WI38 (cell line): Measurements from ENCODE around the gene RCSD1.

ENCODE experiments used
- H3K4me3 ChIP-seq: 2 replicates; pipeline ENCODE4 v1.5.1; 2011; ENCODE audit warnings: low read depth, mild to moderate bottlenecking, control low read depth, low read length
- TF ChIP-seq, protein P1 (sequence below): IDR thresholded peaks from 2 replicates; pipeline ENCODE4 v1.5.1; 2012; ENCODE audit warnings: low read depth, mild to moderate bottlenecking, control low read depth, low read length

The RCSD1 gene

DNA sequence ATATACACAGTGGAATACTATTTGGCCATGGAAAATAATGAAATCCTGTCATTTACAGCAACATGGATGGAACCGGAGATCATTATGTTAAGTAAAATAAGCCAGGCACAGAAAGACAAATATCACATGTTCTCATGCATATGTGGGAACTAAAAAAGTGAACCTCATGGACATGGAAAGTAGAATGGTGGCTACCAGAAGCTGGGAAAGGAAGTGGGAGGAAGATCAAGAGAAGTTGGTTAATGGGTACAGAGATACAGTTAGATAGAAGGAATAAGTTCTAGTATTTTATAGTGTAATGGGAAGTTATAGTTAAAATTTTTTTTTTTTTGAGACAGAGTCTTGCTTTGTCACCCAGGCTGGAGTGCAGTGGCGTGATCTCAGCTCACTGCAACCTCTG lies 41.7 kb upstream of the RCSD1 start:
- H3K4me3 ChIP-seq, result no peak overlapping the region
- TF ChIP-seq, protein P1, sequence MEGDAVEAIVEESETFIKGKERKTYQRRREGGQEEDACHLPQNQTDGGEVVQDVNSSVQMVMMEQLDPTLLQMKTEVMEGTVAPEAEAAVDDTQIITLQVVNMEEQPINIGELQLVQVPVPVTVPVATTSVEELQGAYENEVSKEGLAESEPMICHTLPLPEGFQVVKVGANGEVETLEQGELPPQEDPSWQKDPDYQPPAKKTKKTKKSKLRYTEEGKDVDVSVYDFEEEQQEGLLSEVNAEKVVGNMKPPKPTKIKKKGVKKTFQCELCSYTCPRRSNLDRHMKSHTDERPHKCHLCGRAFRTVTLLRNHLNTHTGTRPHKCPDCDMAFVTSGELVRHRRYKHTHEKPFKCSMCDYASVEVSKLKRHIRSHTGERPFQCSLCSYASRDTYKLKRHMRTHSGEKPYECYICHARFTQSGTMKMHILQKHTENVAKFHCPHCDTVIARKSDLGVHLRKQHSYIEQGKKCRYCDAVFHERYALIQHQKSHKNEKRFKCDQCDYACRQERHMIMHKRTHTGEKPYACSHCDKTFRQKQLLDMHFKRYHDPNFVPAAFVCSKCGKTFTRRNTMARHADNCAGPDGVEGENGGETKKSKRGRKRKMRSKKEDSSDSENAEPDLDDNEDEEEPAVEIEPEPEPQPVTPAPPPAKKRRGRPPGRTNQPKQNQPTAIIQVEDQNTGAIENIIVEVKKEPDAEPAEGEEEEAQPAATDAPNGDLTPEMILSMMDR, result no peak

DNA sequence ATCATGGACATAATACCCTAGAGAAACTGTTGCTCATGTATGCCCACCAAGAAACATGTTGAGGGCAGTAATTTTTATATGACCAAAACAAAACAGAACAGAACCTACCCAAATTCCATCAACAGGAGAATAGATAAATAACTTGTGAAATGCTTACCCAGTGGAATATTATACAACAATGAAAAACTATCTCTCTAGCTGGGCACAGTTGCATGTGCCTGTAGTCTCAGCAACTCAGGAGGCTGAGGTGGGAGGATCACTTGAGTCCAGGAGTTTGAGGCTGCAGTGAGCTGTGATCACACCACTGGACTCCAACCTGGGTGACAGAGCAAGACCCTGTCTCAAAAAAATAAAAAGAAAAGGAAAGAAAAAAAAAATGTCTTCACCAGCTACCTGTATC lies 37.6 kb upstream of the RCSD1 start:
- TF ChIP-seq, protein P1, result no peak
- no peak overlapping the region for H3K4me3 ChIP-seq

DNA sequence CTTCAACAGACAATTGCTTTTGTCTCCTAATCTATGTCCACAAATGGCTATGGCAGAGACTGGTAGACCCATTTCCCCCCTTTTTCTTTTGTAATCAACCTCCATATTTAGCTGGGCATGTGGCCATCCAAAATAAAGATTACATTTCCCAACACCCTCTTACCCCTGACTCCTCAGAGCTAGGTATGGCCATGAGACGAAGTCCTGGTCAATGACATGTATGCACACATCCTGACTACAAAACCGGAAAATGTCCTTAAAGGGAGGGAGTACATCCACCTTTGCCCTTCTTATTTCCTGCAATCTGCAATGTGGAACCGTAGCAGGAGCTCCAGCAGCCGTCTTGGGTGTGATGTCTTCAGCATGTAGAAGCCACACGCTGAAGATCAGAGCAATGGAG lies 36.2 kb upstream of the RCSD1 start:
- TF ChIP-seq, protein P1, result no peak
- no peak overlapping the region for H3K4me3 ChIP-seq

DNA sequence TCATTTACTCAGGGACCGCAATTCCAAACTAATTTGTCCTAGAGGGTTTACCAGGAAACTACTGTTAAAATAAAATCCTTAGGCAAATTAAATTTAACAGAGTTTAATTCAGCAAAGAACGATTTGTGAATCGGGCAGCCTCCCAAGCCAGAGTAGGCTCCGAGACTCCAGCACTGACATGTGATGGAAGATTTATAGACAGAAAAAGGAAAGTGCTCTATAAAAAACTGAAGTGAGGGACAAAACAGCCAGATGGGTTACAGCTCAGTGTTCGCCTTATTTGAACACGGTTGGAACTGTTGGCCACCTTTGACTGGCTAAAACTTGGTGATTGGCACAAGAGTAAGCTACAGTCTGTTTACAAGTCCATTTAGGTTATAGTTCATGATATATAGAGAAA lies 35.2 kb upstream of the RCSD1 start:
- TF ChIP-seq, protein P1, result no peak
- no peak overlapping the region for H3K4me3 ChIP-seq

DNA sequence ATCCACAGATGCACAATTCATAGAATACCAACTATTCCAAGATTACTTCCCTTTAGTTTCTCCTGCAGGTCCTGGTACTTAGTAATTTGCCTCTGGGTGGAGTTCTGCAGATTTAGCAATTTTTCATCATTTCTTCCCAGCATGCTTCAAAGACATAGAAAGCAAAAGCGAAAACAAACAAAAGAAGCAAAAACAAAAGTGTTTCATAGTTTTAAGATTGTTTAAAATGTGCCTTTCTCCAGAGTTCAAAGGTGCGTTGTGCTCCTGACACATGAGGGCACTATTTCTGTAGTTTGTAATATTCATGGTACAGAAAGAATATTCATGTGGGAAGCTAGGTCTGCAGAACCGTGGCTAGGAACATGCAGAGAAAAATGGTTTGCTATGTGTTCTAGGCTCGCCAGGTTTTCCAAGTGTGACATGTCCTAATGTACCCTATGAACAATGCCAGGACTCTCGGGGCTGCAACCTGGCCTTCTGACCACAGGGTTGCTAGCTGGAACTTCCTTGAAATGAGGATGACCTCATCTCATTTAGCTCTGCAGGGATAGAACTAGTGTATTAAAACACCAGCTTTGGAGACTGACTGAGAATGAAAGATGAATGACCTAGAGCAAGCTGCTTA lies 30.0 kb upstream of the RCSD1 start:
- H3K4me3 ChIP-seq, result no peak overlapping the region
- TF ChIP-seq, protein P1, result no peak

DNA sequence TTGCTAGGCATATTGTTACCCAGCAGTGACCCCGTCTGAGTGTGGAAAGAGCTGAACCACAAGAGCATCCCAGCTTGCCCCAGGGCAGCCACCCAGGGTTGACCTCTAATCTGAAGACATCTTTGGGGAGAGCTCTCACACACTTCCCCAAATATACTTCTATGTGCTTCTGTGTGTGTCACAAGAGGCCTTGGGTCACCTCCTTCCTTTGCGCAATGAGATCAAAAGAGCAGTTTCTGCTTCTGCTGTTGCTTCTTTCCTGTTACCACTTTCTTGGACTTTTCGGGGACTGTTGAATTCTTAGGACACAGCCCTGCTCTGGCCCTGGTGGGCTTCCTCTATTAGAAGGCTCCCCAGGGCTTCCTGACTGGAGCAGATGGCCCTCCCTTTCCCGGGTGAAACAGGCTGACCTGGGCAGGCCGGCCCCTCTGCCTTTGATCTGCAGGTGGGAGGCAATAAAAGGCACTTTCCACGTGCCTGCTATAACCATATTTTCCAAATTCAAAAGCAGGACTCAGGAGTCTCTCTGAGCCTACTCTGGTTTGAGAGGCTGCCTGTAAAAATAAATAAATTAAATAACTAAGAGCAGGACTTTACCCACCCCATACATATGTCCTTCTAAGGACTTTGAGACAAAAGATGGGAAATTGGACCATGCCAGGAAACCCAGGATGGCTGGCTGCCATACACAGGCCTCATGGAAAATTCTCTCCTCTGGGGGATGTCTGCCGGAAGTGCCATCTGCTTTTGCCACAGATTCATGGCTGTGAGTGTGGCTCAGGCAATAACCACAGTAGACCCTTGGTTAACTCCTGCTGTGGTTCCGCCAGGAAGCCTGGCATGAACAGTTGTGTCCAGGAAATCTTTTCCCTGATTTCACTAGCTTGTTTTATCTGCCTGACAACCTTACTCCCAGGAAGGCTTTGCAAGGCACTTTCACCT lies 28.3 kb upstream of the RCSD1 start:
- H3K4me3 ChIP-seq, result no peak overlapping the region
- TF ChIP-seq, protein P1, result no peak

DNA sequence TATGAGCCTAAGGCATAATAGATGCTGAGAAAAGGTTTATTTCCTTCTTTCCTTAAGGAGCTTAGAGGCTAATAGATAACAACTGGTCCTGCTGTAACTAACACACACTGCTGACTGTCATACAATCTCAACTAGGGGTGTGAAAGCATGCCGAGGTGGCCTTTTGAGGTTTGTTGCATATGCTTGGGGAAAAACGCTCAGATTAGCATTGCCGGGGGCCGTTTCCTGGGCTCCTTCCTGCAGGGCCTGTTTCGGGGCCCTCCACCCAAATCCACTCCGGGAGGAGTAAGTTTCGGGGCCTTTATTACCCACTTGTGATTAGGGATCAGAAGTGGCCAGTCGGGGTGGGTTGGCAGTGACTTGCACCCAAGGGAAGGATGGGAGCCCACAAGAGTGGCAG lies 27.2 kb upstream of the RCSD1 start:
- TF ChIP-seq, protein P1, result no peak
- H3K4me3 ChIP-seq, result no peak overlapping the region
